ENCODE results near the gene PIP5K1B. TPM values are rescaled to one million over a fixed set of nuclear protein-coding genes. Genes with fewer than 3 reads are reported as not detected.

Gene PIP5K1B
- total RNA-seq, 1 experiment from 2014 or later: 2.5 TPM

DNA sequence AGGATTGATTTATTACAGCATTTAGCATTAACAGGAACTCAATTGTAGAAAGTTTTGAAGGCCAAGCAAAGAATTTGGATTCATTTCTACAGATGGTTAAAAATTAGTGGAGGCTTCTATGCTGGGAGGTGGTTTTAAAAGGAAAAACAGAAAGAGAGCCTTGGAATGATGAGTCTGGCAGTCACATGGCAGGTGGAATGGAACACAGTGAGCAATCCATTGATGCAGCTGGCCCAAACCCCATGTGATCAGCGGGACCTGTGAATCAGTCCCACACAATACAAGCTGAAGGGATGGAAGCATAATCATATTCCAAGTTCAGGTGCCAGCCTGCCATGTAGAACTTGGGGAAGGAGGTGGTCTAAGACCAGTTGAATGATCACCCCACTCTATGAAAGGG, 147.9 kb downstream of the PIP5K1B start:
- no peaks in the 10 kb centered on the region for H3K79me2 ChIP-seq (ENCODE audit: insufficient read depth, low read length)
- WGBS (ENCODE audit: extremely low coverage, insufficient read length, low lambda C conversion rate): no CpG with 5 or more reads among the region's 1 CpG
- no peak overlapping the region for H3K18ac ChIP-seq (ENCODE audit: insufficient read length, low read depth, low read length)
- H3K23me2 ChIP-seq (ENCODE audit: insufficient read length, low read depth, low read length, poor library complexity, severe bottlenecking): no peaks in the 10 kb centered on the region
- peaks cover 6 to 7% of the 10 kb centered on the region in 2 experiments for H3K4me1 Mint-ChIP-seq
- no peak overlapping the region for H4K91ac ChIP-seq (ENCODE audit: insufficient read length, low read depth, low read length)
- no peak overlapping the region for H3K4ac ChIP-seq (ENCODE audit: low read depth, low read length)
- H2AFZ ChIP-seq (ENCODE audit: low read length): no peak overlapping the region
- no peak overlapping the region for H3K4me3 Mint-ChIP-seq
- H2BK12ac ChIP-seq (ENCODE audit: insufficient read length, low read depth, low read length): no peak overlapping the region
- no peak overlapping the region for H3K56ac ChIP-seq (ENCODE audit: insufficient read length, low read depth, low read length)
- H3K27me3 Mint-ChIP-seq (ENCODE audit: low read depth): no peaks in the 10 kb centered on the region; the same call in 1 of the 2 replicates
- no peak overlapping the region for H4K5ac ChIP-seq (ENCODE audit: insufficient read length, low read depth, low read length)
- H3K36me3 Mint-ChIP-seq (ENCODE audit: insufficient read depth in 1 of 3, low read depth in 3 of 3): no peaks in the 10 kb centered on the region
- no peak overlapping the region for H3K27ac Mint-ChIP-seq
- no peak overlapping the region for H2BK120ac ChIP-seq (ENCODE audit: low read depth, low read length, poor library complexity, severe bottlenecking)
- no peaks in the 10 kb centered on the region for H4K20me1 ChIP-seq (ENCODE audit: control insufficient read depth, insufficient read depth, insufficient read length)
- H3K9me3 Mint-ChIP-seq: no peaks in the 10 kb centered on the region
- H3K23ac ChIP-seq (ENCODE audit: insufficient read length, low read depth, low read length): no peak overlapping the region
- H2BK15ac ChIP-seq (ENCODE audit: low read depth, low read length): no peak overlapping the region
- H3K9me3 ChIP-seq (ENCODE audit: control insufficient read depth, low read depth, low read length): no peaks in the 10 kb centered on the region
- H3T11ph ChIP-seq (ENCODE audit: low read length): no peak overlapping the region
- H3K79me1 ChIP-seq (ENCODE audit: insufficient read depth, low read depth, low read length, poor library complexity, severe bottlenecking): no peaks in the 10 kb centered on the region
- no peak overlapping the region for H3K4me2 ChIP-seq (ENCODE audit: insufficient read depth, insufficient read length, low read length)
- no peaks in the 10 kb centered on the region for H3K4me1 ChIP-seq (ENCODE audit: insufficient read depth, low read length)
- no peak overlapping the region for H3K14ac ChIP-seq (ENCODE audit: insufficient read depth, low read length)
- H2BK5ac ChIP-seq (ENCODE audit: insufficient read length, low read length): no peak overlapping the region
- no peak overlapping the region for H3K9ac ChIP-seq (ENCODE audit: extremely low read depth, insufficient read length, low read length)
- no peak overlapping the region for H2BK20ac ChIP-seq (ENCODE audit: low read depth, low read length, poor library complexity, severe bottlenecking)
- TF ChIP-seq, protein P1, sequence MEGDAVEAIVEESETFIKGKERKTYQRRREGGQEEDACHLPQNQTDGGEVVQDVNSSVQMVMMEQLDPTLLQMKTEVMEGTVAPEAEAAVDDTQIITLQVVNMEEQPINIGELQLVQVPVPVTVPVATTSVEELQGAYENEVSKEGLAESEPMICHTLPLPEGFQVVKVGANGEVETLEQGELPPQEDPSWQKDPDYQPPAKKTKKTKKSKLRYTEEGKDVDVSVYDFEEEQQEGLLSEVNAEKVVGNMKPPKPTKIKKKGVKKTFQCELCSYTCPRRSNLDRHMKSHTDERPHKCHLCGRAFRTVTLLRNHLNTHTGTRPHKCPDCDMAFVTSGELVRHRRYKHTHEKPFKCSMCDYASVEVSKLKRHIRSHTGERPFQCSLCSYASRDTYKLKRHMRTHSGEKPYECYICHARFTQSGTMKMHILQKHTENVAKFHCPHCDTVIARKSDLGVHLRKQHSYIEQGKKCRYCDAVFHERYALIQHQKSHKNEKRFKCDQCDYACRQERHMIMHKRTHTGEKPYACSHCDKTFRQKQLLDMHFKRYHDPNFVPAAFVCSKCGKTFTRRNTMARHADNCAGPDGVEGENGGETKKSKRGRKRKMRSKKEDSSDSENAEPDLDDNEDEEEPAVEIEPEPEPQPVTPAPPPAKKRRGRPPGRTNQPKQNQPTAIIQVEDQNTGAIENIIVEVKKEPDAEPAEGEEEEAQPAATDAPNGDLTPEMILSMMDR (conservative IDR thresholded peaks at IDR 0.05): no peak
- no peak for DNase-seq
- no peak overlapping the region for H4K8ac ChIP-seq (replicated peaks; ENCODE audit: insufficient read length, low read depth, low read length)
- H3K27ac ChIP-seq (ENCODE audit: insufficient read length, low read depth, low read length): no peak overlapping the region
- H3K27me3 ChIP-seq (ENCODE audit: insufficient read depth, low read length): no peaks in the 10 kb centered on the region
- no peak overlapping the region for H2AK5ac ChIP-seq (ENCODE audit: insufficient read length, low read length)
